Loucy (cell line): ENCODE measurements around the gene RPP40.

Source experiments
- CTCF ChIP-seq: fragments of 200-600 bp; sonication (generic); conservative IDR thresholded peaks from 2 replicates; pipeline ENCODE4 v1.5.1; 2014; ENCODE audit warnings: mild to moderate bottlenecking, antibody characterized with exemption, low read length
- EZH2phosphoT487 ChIP-seq: fragments of 200-600 bp; IDR thresholded peaks from 2 replicates; pipeline ENCODE4 v1.6.1; 2018; ENCODE audit warnings: antibody characterized with exemption, mild to moderate bottlenecking, moderate library complexity, borderline replicate concordance

DNA sequence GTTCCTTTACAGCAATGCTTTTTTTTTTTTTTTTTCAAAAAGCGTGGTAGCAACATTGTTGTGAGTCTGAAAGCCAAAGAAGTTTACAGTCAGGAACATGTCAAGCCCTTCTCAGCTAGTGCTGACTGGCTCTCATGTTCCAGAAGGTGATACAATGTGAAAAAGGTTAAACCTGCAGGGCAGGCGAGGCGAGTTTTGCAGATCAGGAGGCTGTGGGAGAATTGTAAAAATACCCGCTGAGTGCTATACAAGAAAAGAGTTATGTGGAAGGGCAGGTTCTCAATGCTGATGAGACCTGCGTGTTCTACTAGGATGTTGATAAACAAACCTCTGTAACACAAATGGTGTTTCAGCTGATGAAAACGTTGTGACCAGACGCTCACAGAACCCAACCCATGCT lies 30.9 kb upstream of the RPP40 start:
- TF ChIP-seq CTCF (no peak), EZH2phosphoT487 (no peak)
